ENCODE results near the gene TBC1D14.
A peak's percentile ranks its signal among the peaks of the same experiment; 100 is the strongest.

The TBC1D14 gene

DNA sequence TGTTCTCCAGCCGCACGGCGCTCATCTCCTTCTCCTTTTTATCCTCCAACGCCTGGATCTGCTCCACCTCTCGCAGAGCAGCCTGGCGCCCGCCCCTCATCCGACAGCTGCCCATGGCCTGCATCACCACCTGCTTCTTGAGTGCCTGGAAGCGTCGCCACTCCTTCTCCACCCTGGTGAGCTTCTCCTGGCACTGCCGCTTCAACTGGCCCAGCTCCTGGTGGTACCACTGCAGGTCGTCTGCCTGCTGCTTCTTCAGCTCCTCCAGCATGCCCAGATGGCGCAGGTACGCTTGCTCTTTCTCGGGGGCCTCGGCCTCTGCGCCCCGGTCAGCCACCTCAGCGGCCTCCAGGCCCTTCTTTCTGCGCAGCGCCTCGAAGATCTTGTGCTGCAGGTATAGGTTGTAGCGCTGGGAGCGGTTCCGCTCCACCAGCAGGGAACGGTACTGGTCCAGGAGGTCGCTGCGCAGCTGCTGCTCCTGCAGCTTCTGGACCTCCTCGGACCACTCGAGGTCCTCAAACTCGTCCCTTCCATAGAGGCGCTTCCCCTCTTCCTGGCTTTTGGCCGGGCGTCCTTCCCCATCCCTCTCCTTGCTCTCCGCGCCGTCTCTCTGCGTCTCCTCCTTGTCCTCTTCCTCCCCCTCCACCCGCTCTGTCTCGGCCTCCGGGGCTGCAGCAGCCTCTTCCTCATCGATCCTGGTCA is 132.3 kb downstream of the TBC1D14 start:
- peak overlapping the region; percentile 88 for H2AFZ ChIP-seq (ENCODE audit: low read depth, low read length)
- H3K4me2 ChIP-seq (ENCODE audit: low read length): peak overlapping the region; percentile 91
- peaks cover 29% of the 10 kb centered on the region for H4K20me1 ChIP-seq (ENCODE audit: insufficient read depth, low read length)
- H3K4me3 ChIP-seq (ENCODE audit: low read length): peak overlapping the region; percentile 91
- H3K4me1 ChIP-seq (ENCODE audit: low read length): peaks cover 22% of the 10 kb centered on the region
- no peak overlapping the region for H3K27ac ChIP-seq (ENCODE audit: low read length)
- no peak for TF ChIP-seq EZH2phosphoT487 (IDR thresholded peaks at IDR 0.05; ENCODE audit: low read depth)
- TF ChIP-seq, protein P1, sequence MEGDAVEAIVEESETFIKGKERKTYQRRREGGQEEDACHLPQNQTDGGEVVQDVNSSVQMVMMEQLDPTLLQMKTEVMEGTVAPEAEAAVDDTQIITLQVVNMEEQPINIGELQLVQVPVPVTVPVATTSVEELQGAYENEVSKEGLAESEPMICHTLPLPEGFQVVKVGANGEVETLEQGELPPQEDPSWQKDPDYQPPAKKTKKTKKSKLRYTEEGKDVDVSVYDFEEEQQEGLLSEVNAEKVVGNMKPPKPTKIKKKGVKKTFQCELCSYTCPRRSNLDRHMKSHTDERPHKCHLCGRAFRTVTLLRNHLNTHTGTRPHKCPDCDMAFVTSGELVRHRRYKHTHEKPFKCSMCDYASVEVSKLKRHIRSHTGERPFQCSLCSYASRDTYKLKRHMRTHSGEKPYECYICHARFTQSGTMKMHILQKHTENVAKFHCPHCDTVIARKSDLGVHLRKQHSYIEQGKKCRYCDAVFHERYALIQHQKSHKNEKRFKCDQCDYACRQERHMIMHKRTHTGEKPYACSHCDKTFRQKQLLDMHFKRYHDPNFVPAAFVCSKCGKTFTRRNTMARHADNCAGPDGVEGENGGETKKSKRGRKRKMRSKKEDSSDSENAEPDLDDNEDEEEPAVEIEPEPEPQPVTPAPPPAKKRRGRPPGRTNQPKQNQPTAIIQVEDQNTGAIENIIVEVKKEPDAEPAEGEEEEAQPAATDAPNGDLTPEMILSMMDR (IDR thresholded peaks at IDR 0.05; ENCODE audit: low read depth, low read length): no peak
- H3K79me2 ChIP-seq (ENCODE audit: low read length): peaks cover 36% of the 10 kb centered on the region
- H3K27me3 ChIP-seq (ENCODE audit: low read depth, low read length): no peaks in the 10 kb centered on the region
- peak overlapping the region; percentile 51 for H3K9ac ChIP-seq (ENCODE audit: low read length)
- H3K9me3 ChIP-seq (ENCODE audit: insufficient read depth, low read length): no peaks in the 10 kb centered on the region
- peaks cover 7% of the 10 kb centered on the region for H3K36me3 ChIP-seq (replicated peaks; ENCODE audit: low read depth, low read length)

DNA sequence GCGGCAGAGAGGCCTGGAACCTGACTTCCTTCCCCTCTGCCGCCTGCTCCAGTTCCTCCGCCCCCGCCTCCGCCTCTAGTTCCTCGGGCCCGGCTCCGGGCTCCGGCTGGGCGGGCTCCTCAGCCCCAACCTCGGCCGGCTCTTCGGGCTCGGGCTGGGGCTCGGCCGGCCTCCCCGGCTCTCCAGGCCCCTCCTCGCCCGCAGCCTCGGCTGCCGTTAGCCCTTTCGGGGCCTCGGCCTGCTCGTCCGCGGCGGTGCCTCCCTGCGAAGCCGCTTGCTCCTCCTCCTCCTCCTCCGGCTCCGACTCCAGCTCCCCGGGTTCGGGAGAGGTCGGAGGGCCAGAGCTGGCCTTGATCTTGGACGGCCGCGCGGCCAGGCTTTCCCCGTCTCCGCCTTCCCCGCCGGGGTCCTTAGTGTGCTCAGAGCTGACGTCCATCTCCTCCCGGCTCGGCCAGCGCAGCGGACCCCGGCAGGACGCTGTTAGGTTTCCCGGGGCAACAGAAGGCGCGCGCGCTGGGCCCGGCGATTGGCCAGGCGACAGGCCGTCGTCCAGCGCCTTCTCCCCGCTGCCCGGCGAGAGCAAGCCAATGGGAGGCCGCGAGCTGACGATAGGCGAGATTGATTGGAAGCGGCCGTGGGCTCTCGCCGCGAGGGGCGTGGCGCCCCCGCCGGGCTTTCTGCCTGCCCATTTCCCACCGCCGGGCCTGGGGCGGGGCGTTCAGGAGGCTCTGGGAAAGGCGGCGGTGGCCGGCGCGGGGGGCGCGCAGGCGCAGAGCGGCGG is 133.1 kb downstream of the TBC1D14 start:
- Histone ChIP-seq H3K4me1 (ENCODE audit: low read length) (peaks cover 22% of the 10 kb centered on the region), H3K27me3 (ENCODE audit: low read depth, low read length) (no peaks in the 10 kb centered on the region), H3K27ac (ENCODE audit: low read length) (no peak overlapping the region), H3K79me2 (ENCODE audit: low read length) (peaks cover 43% of the 10 kb centered on the region), H3K9ac (ENCODE audit: low read length) (peak overlapping the region; percentile 51), H3K4me2 (ENCODE audit: low read length) (peak overlapping the region; percentile 91), H3K36me3 (replicated peaks; ENCODE audit: low read depth, low read length) (peaks cover 7% of the 10 kb centered on the region), H3K4me3 (ENCODE audit: low read length) (peak overlapping the region; percentile 91), H2AFZ (ENCODE audit: low read depth, low read length) (peak overlapping the region; percentile 88), H3K9me3 (ENCODE audit: insufficient read depth, low read length) (no peaks in the 10 kb centered on the region), H4K20me1 (ENCODE audit: insufficient read depth, low read length) (peaks cover 34% of the 10 kb centered on the region)
- TF ChIP-seq, protein P1 (IDR thresholded peaks at IDR 0.05; ENCODE audit: low read depth, low read length): no peak
- TF ChIP-seq EZH2phosphoT487 (IDR thresholded peaks at IDR 0.05; ENCODE audit: low read depth): no peak

DNA sequence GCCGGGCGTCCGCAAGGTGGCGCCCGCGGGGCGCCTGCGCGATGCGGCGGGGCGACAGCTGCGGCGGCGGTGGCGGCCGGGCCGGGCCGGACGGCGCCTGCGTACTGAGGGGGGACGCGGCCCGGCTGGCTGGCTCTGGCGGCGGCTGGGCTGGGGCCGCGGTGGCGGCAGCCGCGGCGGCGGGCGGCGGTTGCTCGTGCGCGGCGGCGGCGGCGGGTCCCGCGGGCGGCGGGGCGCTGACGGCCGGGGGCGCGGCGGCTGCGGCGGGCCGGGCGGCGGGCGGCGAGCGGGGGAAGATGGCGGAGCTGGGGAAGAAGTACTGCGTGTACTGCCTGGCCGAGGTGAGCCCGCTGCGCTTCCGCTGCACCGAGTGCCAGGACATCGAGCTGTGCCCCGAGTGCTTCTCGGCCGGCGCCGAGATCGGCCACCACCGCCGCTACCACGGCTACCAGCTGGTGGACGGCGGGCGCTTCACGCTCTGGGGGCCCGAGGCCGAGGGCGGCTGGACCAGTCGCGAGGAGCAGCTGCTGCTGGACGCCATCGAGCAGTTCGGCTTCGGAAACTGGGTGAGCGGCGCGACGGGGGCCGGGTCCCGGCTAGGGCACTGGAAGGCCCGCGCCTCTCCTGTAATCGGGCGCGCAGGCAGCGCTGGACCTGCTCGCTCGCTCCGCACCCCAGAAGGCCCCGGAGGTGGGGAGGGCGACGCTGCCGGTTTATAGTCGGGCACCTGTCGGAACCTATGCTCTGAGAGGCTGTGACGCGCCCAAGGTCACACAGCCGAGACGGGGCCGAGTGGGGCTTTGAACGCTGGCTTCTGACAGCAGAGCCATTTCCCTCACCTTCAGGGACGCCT is 133.9 kb downstream of the TBC1D14 start, which contains the start of gene TADA2B:
TSS of gene TADA2B (plus strand) at position 89 of the 853 bp plus-strand sequence. CDS start at position 297, 208 bp downstream.
- Histone ChIP-seq H3K9me3 (ENCODE audit: insufficient read depth, low read length) (no peaks in the 10 kb centered on the region), H2AFZ (ENCODE audit: low read depth, low read length) (peak within 1 kb of the TSS; percentile 90), H3K4me3 (ENCODE audit: low read length) (peak within 1 kb of the TSS; percentile 99), H3K27ac (ENCODE audit: low read length) (peak within 1 kb of the TSS; percentile 59), H3K9ac (ENCODE audit: low read length) (peak within 1 kb of the TSS; percentile 97), H3K4me1 (ENCODE audit: low read length) (peaks cover 22% of the 10 kb centered on the region), H3K79me2 (ENCODE audit: low read length) (peaks cover 50% of the 10 kb centered on the region), H3K36me3 (replicated peaks; ENCODE audit: low read depth, low read length) (peaks cover 7% of the 10 kb centered on the region), H3K4me2 (ENCODE audit: low read length) (peak within 1 kb of the TSS; percentile 91), H3K27me3 (ENCODE audit: low read depth, low read length) (no peaks in the 10 kb centered on the region), H4K20me1 (ENCODE audit: insufficient read depth, low read length) (peaks cover 34% of the 10 kb centered on the region)
- no peak for TF ChIP-seq EZH2phosphoT487 (IDR thresholded peaks at IDR 0.05; ENCODE audit: low read depth)
- TF ChIP-seq, protein P1 (IDR thresholded peaks at IDR 0.05; ENCODE audit: low read depth, low read length): no peak
